Vagina (tissue), 2 donors: ENCODE results near the gene ARHGAP23.

Source experiments
- CTCF ChIP-seq, 3 experiments: fragments of 450-650 bp in 2 of 3; fragments of 200-600 bp in 1 of 3; sonication (generic) in 1 of 3; IDR thresholded peaks; one replicate each; pipeline ENCODE4 v1.5.1; 2017 to 2019; ENCODE audit warnings: antibody characterized with exemption in 3 of 3, mild to moderate bottlenecking in 2 of 3, moderate library complexity in 2 of 3
- POLR2A ChIP-seq, 2 donors: fragments of 450-650 bp; IDR thresholded peaks; one replicate each; pipeline ENCODE4 v1.6.1; 2017; ENCODE audit warnings: antibody characterized with exemption in 2 of 2, mild to moderate bottlenecking in 2 of 2, moderate library complexity in 2 of 2

- TF ChIP-seq CTCF (IDR thresholded peaks at IDR 0.05) (no peak), POLR2A (IDR thresholded peaks at IDR 0.05) (no peak)
Measured at GRCh38 chr17:38510421-38511149, 82.3 kb downstream of the ARHGAP23 start.
